ENCODE results near the gene DOCK2. TPM values are rescaled to one million over a fixed set of nuclear protein-coding genes. Genes with fewer than 3 reads are reported as not detected.

DOCK2 gene
- total and polyA plus RNA-seq, 3 donors from 2014 or later = 6.8 to 8.9 (median 7.3) TPM

DNA sequence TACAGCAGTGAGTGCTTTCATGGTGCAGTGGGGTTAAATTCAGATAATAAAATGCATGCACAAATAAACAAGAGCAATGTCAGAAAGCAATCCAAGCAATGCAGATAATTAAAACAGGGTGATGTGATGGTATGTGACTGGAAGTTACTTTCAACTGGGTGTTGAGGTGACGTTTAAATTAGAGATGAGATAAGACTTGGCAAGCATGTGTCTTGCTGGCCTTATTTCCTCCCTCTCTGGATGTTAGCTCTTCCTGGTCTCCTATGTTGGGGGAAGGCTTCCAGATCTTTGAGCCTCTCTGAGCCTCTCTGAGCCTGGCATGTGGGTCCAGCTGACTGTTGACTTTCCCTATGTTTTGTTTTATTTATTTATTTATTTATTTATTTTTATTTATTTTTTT is 54.4 kb downstream of the DOCK2 start:
- no peaks in the 10 kb centered on the region for H3K36me3 ChIP-seq (ENCODE audit: low read depth, missing control alignments)
- no peak for TF ChIP-seq POLR2A (IDR thresholded peaks at IDR 0.05)
- TF ChIP-seq, protein P1, sequence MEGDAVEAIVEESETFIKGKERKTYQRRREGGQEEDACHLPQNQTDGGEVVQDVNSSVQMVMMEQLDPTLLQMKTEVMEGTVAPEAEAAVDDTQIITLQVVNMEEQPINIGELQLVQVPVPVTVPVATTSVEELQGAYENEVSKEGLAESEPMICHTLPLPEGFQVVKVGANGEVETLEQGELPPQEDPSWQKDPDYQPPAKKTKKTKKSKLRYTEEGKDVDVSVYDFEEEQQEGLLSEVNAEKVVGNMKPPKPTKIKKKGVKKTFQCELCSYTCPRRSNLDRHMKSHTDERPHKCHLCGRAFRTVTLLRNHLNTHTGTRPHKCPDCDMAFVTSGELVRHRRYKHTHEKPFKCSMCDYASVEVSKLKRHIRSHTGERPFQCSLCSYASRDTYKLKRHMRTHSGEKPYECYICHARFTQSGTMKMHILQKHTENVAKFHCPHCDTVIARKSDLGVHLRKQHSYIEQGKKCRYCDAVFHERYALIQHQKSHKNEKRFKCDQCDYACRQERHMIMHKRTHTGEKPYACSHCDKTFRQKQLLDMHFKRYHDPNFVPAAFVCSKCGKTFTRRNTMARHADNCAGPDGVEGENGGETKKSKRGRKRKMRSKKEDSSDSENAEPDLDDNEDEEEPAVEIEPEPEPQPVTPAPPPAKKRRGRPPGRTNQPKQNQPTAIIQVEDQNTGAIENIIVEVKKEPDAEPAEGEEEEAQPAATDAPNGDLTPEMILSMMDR (IDR thresholded peaks at IDR 0.05) = no peak
- no peaks in the 10 kb centered on the region for H3K4me1 ChIP-seq
- intact Hi-C loops (cut with DNase I; ENCODE audit: low total_unique reads) = no loop called here
- no peaks in the 10 kb centered on the region for H3K27me3 ChIP-seq
- DNase-seq = no peak
- no peak overlapping the region for H3K27ac ChIP-seq
- H3K9me3 ChIP-seq = no peaks in the 10 kb centered on the region
- WGBS, 2 donors = 64% methylated on average over 1 of the region's 1 CpG
- H3K4me3 ChIP-seq = no peak overlapping the region

DNA sequence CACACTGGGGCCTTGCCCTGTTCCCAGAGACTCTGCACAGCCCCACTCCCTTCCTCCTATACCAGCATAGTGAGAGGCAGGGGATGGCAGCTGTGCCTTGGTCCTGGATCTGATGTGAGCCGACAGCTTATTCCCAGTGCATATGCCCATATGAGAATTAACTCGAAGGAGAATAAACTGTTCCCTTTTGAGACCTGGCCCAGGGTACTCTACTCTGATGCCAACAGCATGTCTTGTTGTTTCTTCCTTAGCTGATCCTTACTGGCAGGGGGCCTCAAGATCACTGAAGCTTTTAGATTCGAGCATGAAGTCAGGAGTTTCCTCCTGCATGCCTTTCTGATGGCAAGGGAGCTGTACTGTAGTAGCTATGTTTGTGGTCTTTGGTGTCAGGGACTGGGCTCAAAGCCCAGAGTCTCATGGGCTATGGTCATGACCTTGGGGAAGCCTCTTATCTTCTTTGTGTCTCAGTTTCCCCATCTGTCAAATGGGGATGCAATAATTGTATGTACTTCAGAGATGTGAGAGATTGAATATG is 57.1 kb downstream of the DOCK2 start:
- WGBS, 2 donors = 89 to 95% methylated on average over 2 to 3 of the region's 3 CpGs

DNA sequence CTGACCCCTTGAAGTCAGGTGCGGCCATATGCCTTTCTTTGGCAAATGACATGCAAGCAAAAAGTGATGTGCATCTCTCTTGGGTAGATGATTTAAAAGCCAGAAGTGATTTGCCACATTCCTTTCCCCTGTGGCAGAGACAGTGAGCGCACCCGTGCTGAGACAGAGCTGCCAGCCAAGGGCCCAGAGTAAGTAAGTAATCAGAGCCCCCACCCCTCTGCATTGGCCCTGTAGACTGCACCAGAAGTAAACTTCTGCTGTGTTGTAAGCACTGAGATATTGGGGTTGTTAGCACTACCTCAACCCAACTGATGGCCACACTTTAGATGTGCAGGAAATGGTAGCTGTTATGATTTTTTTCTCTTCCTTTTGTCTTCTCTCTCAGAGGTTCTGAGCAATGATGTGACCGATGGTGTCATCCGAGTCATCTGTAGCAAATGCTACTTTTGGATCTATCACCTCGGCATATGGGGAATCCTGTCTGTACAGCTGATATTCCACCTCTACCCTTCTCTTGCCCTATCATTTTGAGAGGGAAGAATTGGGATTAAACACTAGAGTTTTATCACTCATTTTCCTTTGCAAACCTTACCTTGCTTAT is 58.0 kb downstream of the DOCK2 start:
- no peaks in the 10 kb centered on the region for H3K4me1 ChIP-seq
- intact Hi-C loops (cut with DNase I; ENCODE audit: low total_unique reads) = no loop called here
- TF ChIP-seq, protein P1 (IDR thresholded peaks at IDR 0.05) = no peak
- TF ChIP-seq POLR2A (IDR thresholded peaks at IDR 0.05) = no peak
- WGBS, 2 donors = 81 to 91% methylated on average over 6 of the region's 6 CpGs
- no peak overlapping the region for H3K27ac ChIP-seq
- no peaks in the 10 kb centered on the region for H3K36me3 ChIP-seq (ENCODE audit: low read depth, missing control alignments)
- H3K9me3 ChIP-seq = no peaks in the 10 kb centered on the region
- no peaks in the 10 kb centered on the region for H3K27me3 ChIP-seq
- no peak for DNase-seq
- no peak overlapping the region for H3K4me3 ChIP-seq

More for the DNA sequence above, 57.1 kb downstream of the DOCK2 start:
- no peaks in the 10 kb centered on the region for H3K9me3 ChIP-seq
- no peaks in the 10 kb centered on the region for H3K4me1 ChIP-seq
- intact Hi-C loops (cut with DNase I; ENCODE audit: low total_unique reads) = no loop called here
- H3K4me3 ChIP-seq = no peak overlapping the region
- H3K27me3 ChIP-seq = no peaks in the 10 kb centered on the region
- DNase-seq = no peak
- no peak overlapping the region for H3K27ac ChIP-seq
- H3K36me3 ChIP-seq (ENCODE audit: low read depth, missing control alignments) = no peaks in the 10 kb centered on the region
- no peak for TF ChIP-seq POLR2A (IDR thresholded peaks at IDR 0.05)
- TF ChIP-seq, protein P1 (IDR thresholded peaks at IDR 0.05) = no peak

DNA sequence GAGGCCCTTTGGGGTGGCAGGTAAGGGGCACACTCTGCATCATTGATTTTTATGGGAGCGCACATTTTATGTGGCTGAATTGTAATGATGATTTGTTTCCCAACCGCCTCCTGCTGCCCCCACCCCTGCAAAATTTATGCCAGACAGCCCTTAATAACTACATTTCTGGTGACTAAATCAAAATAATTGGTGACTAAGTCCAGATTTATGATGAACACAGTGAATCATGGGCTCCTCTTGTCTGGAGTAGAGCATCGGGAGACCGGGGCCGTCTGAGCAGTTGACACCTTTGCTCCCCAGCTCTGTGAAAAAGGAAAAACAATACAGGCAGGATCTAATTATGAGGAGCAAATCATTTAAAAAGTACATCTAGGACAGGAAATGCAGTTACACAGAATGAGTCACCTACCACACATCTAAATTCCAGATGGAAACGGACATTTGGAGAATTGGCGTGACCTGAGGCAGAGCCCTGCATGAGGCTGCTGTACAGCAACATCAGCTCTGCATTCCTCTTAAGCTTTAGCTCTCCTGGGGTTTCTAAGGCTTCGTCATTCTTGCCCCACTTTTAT is 58.9 kb downstream of the DOCK2 start:
- Histone ChIP-seq H3K27ac (no peak overlapping the region), H3K27me3 (no peaks in the 10 kb centered on the region), H3K4me1 (no peaks in the 10 kb centered on the region), H3K4me3 (no peak overlapping the region), H3K36me3 (ENCODE audit: low read depth, missing control alignments) (no peaks in the 10 kb centered on the region), H3K9me3 (no peaks in the 10 kb centered on the region)
- WGBS, 2 donors = 60% methylated on average over 8 of the region's 8 CpGs
- intact Hi-C loops (cut with DNase I; ENCODE audit: low total_unique reads) = no loop called here
- no peak for DNase-seq
- TF ChIP-seq, protein P1 (IDR thresholded peaks at IDR 0.05) = no peak
- TF ChIP-seq POLR2A (IDR thresholded peaks at IDR 0.05) = no peak
